AG20443 (cell line): ENCODE data around the gene CCHCR1.
"Not testable (repeated sequence)": the region's sequence is repeated elsewhere in the genome, so short reads cannot be mapped to it uniquely, and the experiment has no call there.

Experiments used
- DNase-seq: peaks from one replicate; pipeline ENCODE4 v3.0.0; 2012; ENCODE audit warnings: low spot score, mixed read lengths

The CCHCR1 gene

GRCh38 chr6:31180500-31180899 lies 22.9 kb upstream of the CCHCR1 start:
- DNase-seq: peak; percentile 99

- no peak for DNase-seq
Measured at GRCh38 chr6:31179896-31180295, 22.3 kb upstream of the CCHCR1 start.

GRCh38 chr6:31179042-31179386 lies 21.4 kb upstream of the CCHCR1 start:
- DNase-seq: no peak

- DNase-seq: no peak
Measured at GRCh38 chr6:31178143-31179041, 20.8 kb upstream of the CCHCR1 start.

- DNase-seq: peak; percentile 85
Measured at GRCh38 chr6:31175971-31176370, 18.4 kb upstream of the CCHCR1 start.

- no peak for DNase-seq
Measured at GRCh38 chr6:31174378-31174777, 16.8 kb upstream of the CCHCR1 start.

- no peak for DNase-seq
Measured at GRCh38 chr6:31173406-31173805, 15.8 kb upstream of the CCHCR1 start.

- no peak for DNase-seq
Measured at GRCh38 chr6:31172973-31173384, 15.4 kb upstream of the CCHCR1 start.

- no peak for DNase-seq
Measured at GRCh38 chr6:31171931-31172905, 14.6 kb upstream of the CCHCR1 start.

GRCh38 chr6:31170987-31171671 lies 13.5 kb upstream of the CCHCR1 start:
- no peak for DNase-seq

- no peak for DNase-seq
Measured at GRCh38 chr6:31170600-31170881, 12.9 kb upstream of the CCHCR1 start, which contains the start of gene POU5F1. POU5F1 (minus strand) TSS chr6:31170682; CDS start chr6:31170620, 62 bp downstream.

GRCh38 chr6:31169858-31170599 lies 12.4 kb upstream of the CCHCR1 start:
- DNase-seq: not testable (repeated sequence)

- no peak for DNase-seq
Measured at GRCh38 chr6:31169123-31169857, 11.7 kb upstream of the CCHCR1 start.

- no peak for DNase-seq
Measured at GRCh38 chr6:31168606-31169005, 11.0 kb upstream of the CCHCR1 start.

GRCh38 chr6:31165986-31166385 lies 8.4 kb upstream of the CCHCR1 start:
- no peak for DNase-seq

GRCh38 chr6:31165064-31165832 lies 7.6 kb upstream of the CCHCR1 start:
- DNase-seq: not testable (repeated sequence)

- not testable (repeated sequence) for DNase-seq
Measured at GRCh38 chr6:31164475-31165063, 7.0 kb upstream of the CCHCR1 start.

GRCh38 chr6:31163922-31164321 lies 6.3 kb upstream of the CCHCR1 start:
- no peak for DNase-seq

- DNase-seq: no peak
Measured at GRCh38 chr6:31162463-31163165, 5.0 kb upstream of the CCHCR1 start.
